ENCODE data around the gene TMEM244.

DNA sequence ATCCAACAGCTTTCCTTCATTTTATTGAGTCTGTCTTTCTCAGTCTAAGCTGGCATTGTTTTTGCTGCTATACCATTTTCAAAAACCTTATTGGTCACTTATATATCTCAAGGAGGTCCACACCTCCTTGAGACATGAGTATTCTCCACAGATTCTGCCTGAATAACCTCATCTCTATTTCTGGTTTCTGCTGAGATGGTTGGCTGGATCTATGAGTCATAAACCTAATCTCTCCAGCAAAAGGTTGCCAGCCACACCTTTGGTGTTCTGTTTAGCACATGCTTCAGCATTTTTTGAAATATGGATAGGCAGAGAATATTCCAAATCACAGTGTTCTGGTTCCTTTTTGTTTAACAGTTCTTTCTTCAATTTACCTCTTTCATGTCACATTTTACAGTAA, 40.8 kb upstream of the TMEM244 start:
- TF ChIP-seq CTCF (IDR thresholded peaks at IDR 0.05) = no peak
- no peak for TF ChIP-seq EP300 (IDR thresholded peaks at IDR 0.05)
